ENCODE results near the gene RGS6.

RGS6 gene

DNA sequence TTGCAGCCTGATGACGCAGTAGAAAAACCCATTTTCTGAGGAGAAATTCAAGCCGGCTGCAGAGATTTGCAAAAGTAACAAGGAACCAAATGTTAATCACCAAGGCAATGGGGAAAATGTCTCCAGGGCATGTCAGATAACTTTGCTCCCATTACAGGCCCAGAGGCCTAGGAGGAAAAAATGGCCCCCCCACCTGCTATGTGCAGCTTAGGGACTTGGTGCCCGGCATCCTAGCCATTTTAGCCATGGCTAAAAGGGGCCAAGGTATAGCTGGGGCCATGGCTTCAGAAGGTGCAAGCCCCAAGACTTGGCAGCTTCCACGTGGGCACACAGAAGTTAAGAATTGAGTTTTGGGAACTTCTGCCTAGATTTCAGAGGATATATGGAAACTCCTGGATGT, 351.9 kb downstream of the RGS6 start:
- no peak overlapping the region for H3K4me3 Mint-ChIP-seq
- peaks cover 17% of the 10 kb centered on the region for H3K27me3 Mint-ChIP-seq
- ATAC-seq, result no peak
- no peaks in the 10 kb centered on the region for H3K36me3 Mint-ChIP-seq
- H3K4me1 Mint-ChIP-seq, result no peaks in the 10 kb centered on the region
- peaks cover 17% of the 10 kb centered on the region for H3K9me3 Mint-ChIP-seq
- no peak overlapping the region for H3K27ac Mint-ChIP-seq

GRCh38 chr14:72290241-72290640, 358.0 kb downstream of the RGS6 start:
- peaks cover 6% of the 10 kb centered on the region for H3K9me3 Mint-ChIP-seq
- ATAC-seq, result no peak
- peaks cover 66% of the 10 kb centered on the region for H3K27me3 Mint-ChIP-seq
- H3K36me3 Mint-ChIP-seq, result no peaks in the 10 kb centered on the region
- H3K4me3 Mint-ChIP-seq, result no peak overlapping the region
- no peak overlapping the region for H3K27ac Mint-ChIP-seq
- no peaks in the 10 kb centered on the region for H3K4me1 Mint-ChIP-seq

- H3K36me3 Mint-ChIP-seq, result no peaks in the 10 kb centered on the region
- ATAC-seq, result peak; percentile 27
- no peak overlapping the region for H3K4me3 Mint-ChIP-seq
- H3K4me1 Mint-ChIP-seq, result no peaks in the 10 kb centered on the region
- H3K9me3 Mint-ChIP-seq, result no peaks in the 10 kb centered on the region
- H3K27ac Mint-ChIP-seq, result no peak overlapping the region
- peaks cover 66% of the 10 kb centered on the region for H3K27me3 Mint-ChIP-seq
Measured at GRCh38 chr14:72291908-72292688, 359.9 kb downstream of the RGS6 start.

- H3K36me3 Mint-ChIP-seq, result no peaks in the 10 kb centered on the region
- ATAC-seq, result no peak
- no peak overlapping the region for H3K27ac Mint-ChIP-seq
- no peaks in the 10 kb centered on the region for H3K4me1 Mint-ChIP-seq
- H3K4me3 Mint-ChIP-seq, result no peak overlapping the region
- H3K9me3 Mint-ChIP-seq, result no peaks in the 10 kb centered on the region
- H3K27me3 Mint-ChIP-seq, result peaks cover 64% of the 10 kb centered on the region
Measured at GRCh38 chr14:72292689-72293024, 360.4 kb downstream of the RGS6 start.

- Mint-ChIP-seq H3K4me3 (no peak overlapping the region), H3K4me1 (no peaks in the 10 kb centered on the region), H3K27ac (no peak overlapping the region), H3K36me3 (no peaks in the 10 kb centered on the region), H3K9me3 (peaks cover 9% of the 10 kb centered on the region), H3K27me3 (peaks cover 60% of the 10 kb centered on the region)
- ATAC-seq, result no peak
Measured at GRCh38 chr14:72301352-72301751, 369.1 kb downstream of the RGS6 start.

DNA sequence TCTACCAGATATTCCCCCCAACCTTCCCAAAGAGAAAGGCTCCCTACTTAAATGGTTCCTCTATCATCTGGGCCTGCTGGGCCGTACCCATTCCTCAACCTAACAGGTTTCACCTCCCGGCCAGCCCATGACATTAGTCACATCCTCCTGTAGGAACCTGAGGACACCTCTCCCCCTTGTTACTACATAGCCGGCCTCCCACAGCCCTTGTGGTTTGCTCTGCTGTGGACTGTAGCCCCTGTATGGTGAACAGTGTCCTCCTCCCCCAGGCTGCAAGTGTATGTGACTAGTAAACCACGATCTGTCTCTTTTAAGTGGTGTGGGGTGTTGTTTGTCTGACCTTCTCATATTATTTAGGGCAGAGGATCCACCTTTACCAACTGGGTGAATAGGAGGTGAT, 371.7 kb downstream of the RGS6 start:
- no peaks in the 10 kb centered on the region for H3K36me3 Mint-ChIP-seq
- ATAC-seq, result no peak
- H3K27me3 Mint-ChIP-seq, result peaks cover 64% of the 10 kb centered on the region
- no peaks in the 10 kb centered on the region for H3K4me1 Mint-ChIP-seq
- no peak overlapping the region for H3K4me3 Mint-ChIP-seq
- no peak overlapping the region for H3K27ac Mint-ChIP-seq
- peaks cover 10% of the 10 kb centered on the region for H3K9me3 Mint-ChIP-seq

DNA sequence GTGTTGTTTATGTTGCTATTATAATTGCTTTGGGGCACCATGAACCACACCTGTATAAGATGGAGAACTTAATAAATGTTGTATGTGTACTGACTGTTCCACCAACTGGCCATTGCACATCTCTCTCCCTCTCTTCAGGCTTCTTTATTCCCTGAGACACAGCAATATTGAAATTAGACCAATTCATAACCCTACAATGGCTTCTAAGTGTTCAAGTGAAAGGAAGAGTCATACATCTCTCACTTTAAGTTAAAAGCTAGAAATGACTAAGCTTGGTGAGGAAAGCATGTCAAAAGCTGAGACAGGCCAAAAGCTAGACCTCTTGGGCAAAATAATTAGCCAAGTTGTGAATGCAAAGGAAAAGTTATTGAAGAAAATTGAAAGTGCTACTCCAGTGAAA, 373.3 kb downstream of the RGS6 start:
- Mint-ChIP-seq H3K9me3 (peaks cover 10% of the 10 kb centered on the region), H3K4me3 (no peak overlapping the region), H3K27me3 (peaks cover 62% of the 10 kb centered on the region), H3K4me1 (no peaks in the 10 kb centered on the region), H3K27ac (no peak overlapping the region), H3K36me3 (no peaks in the 10 kb centered on the region)
- no peak for ATAC-seq

- H3K27me3 Mint-ChIP-seq, result peaks cover 61% of the 10 kb centered on the region
- H3K4me1 Mint-ChIP-seq, result no peaks in the 10 kb centered on the region
- peaks cover 10% of the 10 kb centered on the region for H3K9me3 Mint-ChIP-seq
- no peak for ATAC-seq
- no peak overlapping the region for H3K27ac Mint-ChIP-seq
- H3K4me3 Mint-ChIP-seq, result no peak overlapping the region
- no peaks in the 10 kb centered on the region for H3K36me3 Mint-ChIP-seq
Measured at GRCh38 chr14:72308967-72309485, 376.8 kb downstream of the RGS6 start.

GRCh38 chr14:72311116-72311515, 378.9 kb downstream of the RGS6 start:
- ATAC-seq, result no peak
- peaks cover 48% of the 10 kb centered on the region for H3K27me3 Mint-ChIP-seq

DNA sequence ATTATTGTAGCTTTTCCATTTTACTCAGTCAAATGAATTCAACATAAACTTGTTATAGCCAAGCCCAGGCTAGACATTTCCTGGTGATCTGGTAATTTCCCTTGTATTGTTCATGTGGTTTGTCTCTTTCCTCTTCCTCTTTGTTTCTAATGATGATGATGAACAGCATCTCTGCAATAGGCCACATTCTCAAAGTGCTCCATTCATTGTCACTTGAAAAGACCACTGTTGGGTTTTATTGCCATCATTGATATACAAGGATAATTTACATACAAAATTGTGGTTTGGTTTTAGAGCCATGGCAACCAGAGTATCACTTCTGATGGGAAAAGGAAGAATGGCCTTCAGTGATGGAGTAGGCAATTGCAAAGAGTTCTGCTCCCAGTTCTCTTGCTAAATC, 379.3 kb downstream of the RGS6 start:
- no peak overlapping the region for H3K27ac Mint-ChIP-seq
- H3K9me3 Mint-ChIP-seq, result no peaks in the 10 kb centered on the region
- H3K4me3 Mint-ChIP-seq, result no peak overlapping the region
- H3K27me3 Mint-ChIP-seq, result peaks cover 44% of the 10 kb centered on the region
- no peaks in the 10 kb centered on the region for H3K36me3 Mint-ChIP-seq
- peaks cover 5% of the 10 kb centered on the region for H3K4me1 Mint-ChIP-seq
- ATAC-seq, result no peak

More at GRCh38 chr14:72311116-72311515, 378.9 kb downstream of the RGS6 start:
- no peaks in the 10 kb centered on the region for H3K36me3 Mint-ChIP-seq
- no peak overlapping the region for H3K4me3 Mint-ChIP-seq
- H3K27ac Mint-ChIP-seq, result no peak overlapping the region
- peaks cover 5% of the 10 kb centered on the region for H3K4me1 Mint-ChIP-seq
- H3K9me3 Mint-ChIP-seq, result peaks cover 3% of the 10 kb centered on the region

GRCh38 chr14:72314808-72315435, 382.7 kb downstream of the RGS6 start:
- H3K36me3 Mint-ChIP-seq, result no peaks in the 10 kb centered on the region
- no peaks in the 10 kb centered on the region for H3K9me3 Mint-ChIP-seq
- peaks cover 5% of the 10 kb centered on the region for H3K4me1 Mint-ChIP-seq
- H3K27me3 Mint-ChIP-seq, result peaks cover 59% of the 10 kb centered on the region
- no peak overlapping the region for H3K27ac Mint-ChIP-seq
- no peak overlapping the region for H3K4me3 Mint-ChIP-seq
- no peak for ATAC-seq

GRCh38 chr14:72315714-72316113, 383.5 kb downstream of the RGS6 start:
- Mint-ChIP-seq H3K36me3 (no peaks in the 10 kb centered on the region), H3K9me3 (no peaks in the 10 kb centered on the region), H3K4me1 (peaks cover 5% of the 10 kb centered on the region), H3K27me3 (peaks cover 55% of the 10 kb centered on the region), H3K4me3 (no peak overlapping the region), H3K27ac (no peak overlapping the region)
- ATAC-seq, result peak; percentile 63

- H3K4me3 Mint-ChIP-seq, result no peak overlapping the region
- H3K9me3 Mint-ChIP-seq, result no peaks in the 10 kb centered on the region
- ATAC-seq, result no peak
- no peaks in the 10 kb centered on the region for H3K36me3 Mint-ChIP-seq
- H3K27me3 Mint-ChIP-seq, result peaks cover 35% of the 10 kb centered on the region
- H3K4me1 Mint-ChIP-seq, result peaks cover 5% of the 10 kb centered on the region
- H3K27ac Mint-ChIP-seq, result no peak overlapping the region
Measured at GRCh38 chr14:72318648-72319047, 386.4 kb downstream of the RGS6 start.

- Mint-ChIP-seq H3K4me1 (no peaks in the 10 kb centered on the region), H3K27ac (no peak overlapping the region), H3K9me3 (peaks cover 3% of the 10 kb centered on the region), H3K36me3 (no peaks in the 10 kb centered on the region), H3K27me3 (peaks cover 42% of the 10 kb centered on the region), H3K4me3 (no peak overlapping the region)
- ATAC-seq, result no peak
Measured at GRCh38 chr14:72332046-72332445, 399.8 kb downstream of the RGS6 start.

DNA sequence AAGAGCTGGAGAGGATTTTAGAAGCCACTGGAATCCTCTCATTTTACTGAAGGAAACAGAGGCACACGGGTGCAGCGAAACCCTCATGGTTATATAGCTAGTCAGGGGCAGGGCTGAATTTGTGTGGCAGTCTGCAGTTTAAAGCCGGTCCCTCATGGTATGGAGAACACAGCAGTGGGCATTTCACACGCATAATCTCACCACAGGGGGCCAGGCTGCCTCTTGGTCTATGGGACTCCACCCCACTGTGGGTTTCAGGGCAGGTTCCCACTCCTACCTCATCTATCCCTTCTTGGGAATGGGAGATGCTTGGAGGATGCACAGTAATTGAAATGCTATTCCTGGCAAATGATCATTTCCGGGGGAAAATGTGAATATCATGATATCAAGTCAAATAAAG, 400.6 kb downstream of the RGS6 start:
- no peaks in the 10 kb centered on the region for H3K4me1 Mint-ChIP-seq
- peaks cover 42% of the 10 kb centered on the region for H3K27me3 Mint-ChIP-seq
- peaks cover 3% of the 10 kb centered on the region for H3K9me3 Mint-ChIP-seq
- H3K36me3 Mint-ChIP-seq, result no peaks in the 10 kb centered on the region
- no peak overlapping the region for H3K27ac Mint-ChIP-seq
- no peak for ATAC-seq
- H3K4me3 Mint-ChIP-seq, result no peak overlapping the region

DNA sequence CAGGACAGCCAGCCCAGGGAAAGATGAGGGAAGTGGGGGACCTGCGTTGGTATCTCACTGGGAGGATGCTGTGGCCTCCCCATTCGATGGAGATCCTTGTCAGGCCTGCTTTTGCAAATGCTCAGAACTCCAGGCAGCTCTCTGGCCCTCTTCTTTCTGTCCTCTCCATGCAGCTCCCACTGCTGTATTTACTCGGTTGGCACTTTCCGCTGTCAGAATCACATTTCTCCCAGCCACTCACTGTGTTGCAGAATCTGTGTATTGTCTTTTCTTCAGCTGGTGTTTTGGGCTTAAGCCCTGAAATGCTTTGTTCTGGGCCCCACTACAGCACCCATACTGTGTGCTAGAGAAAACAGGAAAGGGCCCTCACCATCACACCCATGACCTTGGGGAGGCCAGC, 401.1 kb downstream of the RGS6 start:
- Mint-ChIP-seq H3K27me3 (peaks cover 42% of the 10 kb centered on the region), H3K4me3 (no peak overlapping the region), H3K36me3 (no peaks in the 10 kb centered on the region), H3K9me3 (peaks cover 3% of the 10 kb centered on the region), H3K4me1 (no peaks in the 10 kb centered on the region), H3K27ac (no peak overlapping the region)
- no peak for ATAC-seq

Data from stimulated activated memory B cell treated with anti-CD40 and anti-IgM and Interleukin-4, amounts not matched to agents 10 μg/mL and 1 μg/mL and 100 μg/mL, for 72 hours (primary cell).